Adrenal gland (tissue), 12 donors: ENCODE measurements around the gene MALRD1. TPM values are rescaled to one million over a fixed set of nuclear protein-coding genes. Genes with fewer than 3 reads are reported as not detected.

Experiments used
- polyA plus RNA-seq, 3 donors: library from polyadenylated mRNA; stranded (reverse); fragments of 200-250 nt in 2 of 3; fragments of 350-450 nt in 1 of 3; fragmentation: Illumina TruSeq in 1 of 3; extraction: RNeasy Lipid Tissue Mini Kit (QIAGEN cat#74804) in 1 of 3; gene quantifications; one replicate each; pipeline ENCODE4 v1.2.3, GENCODE V29; 2013 to 2014
- small RNA-seq, 2 donors: library from RNA; depleted of rRNA; stranded (forward); fragments of <200 nt; gene quantifications; one replicate each; pipeline ENCODE3, GENCODE V24; 2016
- total RNA-seq, 9 donors: library from RNA; depleted of rRNA in 4 of 9; stranded (reverse); fragments of >200 nt in 4 of 9; fragments of 120-200 nt in 1 of 9; fragmentation: NEBNext Ultra II Directional in 1 of 9; extraction: Animal tissue kit (Norgen Biotek cat#: 25700) in 1 of 9; gene quantifications; one replicate each; pipeline versions ENCODE4 v1.1.0 to v1.2.4, GENCODE V29; 2013 to 2023
- donor health status: healthy with polysubstance abuse.
- donor health status: Bipolar disorder and iron deficiency.
- donor health status: DM: yes; HTN: yes; CAD: no.
- donor health status: DM: no; HTN: no; CAD: no.
- donor health status: DM: no; HTN: no; CAD: no.
- donor health status: DM: yes; HTN: yes; CAD: no.

MALRD1 gene
- total and polyA plus RNA-seq, 12 donors = 0.48 to 6.2 (median 1.9) TPM

Small RNA genes within 50 kb of the gene (small RNA-seq; reads per million reads assigned to genes)
- 0 reads per million in 2 donors for gene AL354695.1
- gene HMGN1P20 = 0 reads per million in 2 donors
- 0 reads per million in 2 donors for gene RF00012
- gene RNA5SP303 = 85.4 to 149 reads per million in 2 donors
